Psoas muscle (tissue), 8 donors: ENCODE data around the gene HNRNPA0. TPM values are rescaled to one million over a fixed set of nuclear protein-coding genes. Genes with fewer than 3 reads are reported as not detected.

Source experiments
- ATAC-seq, 4 donors: fragments of 200-7000 bp; cut with Tn5 transposase; one replicate each; pipeline ENCODE4 v1.9.1; 2020; ENCODE audit warnings: moderate library complexity in 3 of 4, mild to moderate bottlenecking in 2 of 4
- DNase-seq, 2 donors: peaks; one replicate each; pipeline ENCODE4 v3.0.0-alpha.2; 2020
- H3K27ac ChIP-seq: fragments of 200-600 bp; one replicate; pipeline ENCODE4 v1.8.0; 2022
- H3K27me3 ChIP-seq, 3 donors: fragments of 200-600 bp in 1 of 3; one replicate each; pipeline versions ENCODE4 v1.6.1 to v1.8.0; 2013 to 2022; ENCODE audit warnings: low read length in 2 of 3, mild to moderate bottlenecking in 2 of 3, moderate library complexity in 1 of 3; ENCODE audit not compliant: insufficient read depth in 3 of 3
- H3K36me3 ChIP-seq, 2 donors: fragments of 200-600 bp in 1 of 2; one replicate each; pipeline versions ENCODE4 v1.6.1 to v1.8.0; 2013 to 2022; ENCODE audit warnings: low read depth in 1 of 2, mild to moderate bottlenecking in 1 of 2, moderate library complexity in 1 of 2; ENCODE audit not compliant: insufficient read depth in 1 of 2
- H3K4me1 ChIP-seq: fragments of 200-600 bp; one replicate; pipeline ENCODE4 v1.8.0; 2022
- H3K4me3 ChIP-seq: fragments of 200-600 bp; one replicate; pipeline ENCODE4 v1.8.0; 2022; ENCODE audit warnings: mild to moderate bottlenecking
- H3K9me3 ChIP-seq: fragments of 200-600 bp; one replicate; pipeline ENCODE4 v1.8.0; 2022
- CTCF ChIP-seq: fragments of 200-600 bp; IDR thresholded peaks from one replicate; pipeline ENCODE4 v1.8.0; 2022; ENCODE audit warnings: antibody characterized with exemption
- WGBS, 3 donors: extraction: QIAGEN DNeasy Blood & Tissue Kit; methylation state at CpG; one replicate each; pipeline versions ENCODE4 v1.1.6 to v1.1.7; 2013; 5-methylcytosine and 5-hydroxymethylcytosine counted together
- intact Hi-C, 2 donors: fragments of 100-400 bp; cut with DNase I; formaldehyde crosslinking; loops; one replicate each; pipeline versions ENCODE4 v1.11.0 to v1.14.2; 2022
- polyA plus RNA-seq, 3 donors: library from polyadenylated mRNA; stranded (reverse); fragments of 200-250 nt; gene quantifications; one replicate each; pipeline ENCODE4 v1.2.3, GENCODE V29; 2013
- total RNA-seq, 4 donors: library from RNA; stranded (reverse); fragmentation: NEBNext Ultra II Directional in 2 of 4; extraction: Animal tissue kit (Norgen Biotek cat#: 25700) in 2 of 4; gene quantifications; one replicate each; pipeline versions ENCODE4 v1.2.1 to v1.2.4, GENCODE V29; 2021 to 2023
- donor health status: healthy with polysubstance abuse.
- donor health status: DM: no; HTN: no; CAD: no; lungs with moderate emphysema.
- donor health status: Bipolar disorder and iron deficiency.
- donor health status: healthy.
- donor health status: DM: yes; HTN: yes; CAD: no.
- donor health status: DM: no; HTN: no; CAD: no.
- donor health status: DM: no; HTN: no; CAD: no.
- donor health status: DM: yes; HTN: yes; CAD: no.

HNRNPA0 gene
- total and polyA plus RNA-seq, 7 donors, result 11.5 to 19.2 (median 13.3) TPM

GRCh38 chr5:137741718-137742117 is 12.4 kb downstream of the HNRNPA0 start:
- 85 to 92% (median 86%) methylated on average over 8 of the region's 8 CpGs for WGBS, 3 donors
- DNase-seq, result no peak
- no peak for ATAC-seq
- intact Hi-C loops, result loop anchor here in 1 of 2 donors (1.0 kb wide), 1 partner anchor 112 kb away; no protein-coding TSS in a partner anchor
- no peaks in the 10 kb centered on the region for H3K36me3 ChIP-seq
- H3K9me3 ChIP-seq, result no peaks in the 10 kb centered on the region
- no peaks in the 10 kb centered on the region for H3K27me3 ChIP-seq
- H3K27ac ChIP-seq, result no peak overlapping the region
- no peak for TF ChIP-seq CTCF
- H3K4me3 ChIP-seq, result no peak overlapping the region
- no peaks in the 10 kb centered on the region for H3K4me1 ChIP-seq

GRCh38 chr5:137739737-137740136 is 14.4 kb downstream of the HNRNPA0 start:
- whole genome bisulfite sequencing, 3 donors, result 85 to 87% (median 87%) methylated on average over 4 of the region's 4 CpGs
- Histone ChIP-seq H3K4me1 (peaks cover 11% of the 10 kb centered on the region), H3K9me3 (no peaks in the 10 kb centered on the region), H3K4me3 (no peak overlapping the region), H3K27me3 (no peaks in the 10 kb centered on the region), H3K27ac (no peak overlapping the region), H3K36me3 (no peaks in the 10 kb centered on the region)
- ATAC-seq (no peak), DNase-seq (no peak)
- TF ChIP-seq CTCF, result no peak
- intact Hi-C loops, result no loop called here

- no peaks in the 10 kb centered on the region for H3K36me3 ChIP-seq
- H3K4me1 ChIP-seq, result peaks cover 14% of the 10 kb centered on the region
- DNase-seq, result no peak
- intact Hi-C loops, result no loop called here
- H3K27ac ChIP-seq, result no peak overlapping the region
- H3K27me3 ChIP-seq, result no peaks in the 10 kb centered on the region
- ATAC-seq, result no peak
- H3K9me3 ChIP-seq, result no peaks in the 10 kb centered on the region
- 73 to 75% (median 74%) methylated on average over 3 of the region's 3 CpGs for WGBS, 3 donors
- TF ChIP-seq CTCF, result no peak
- H3K4me3 ChIP-seq, result no peak overlapping the region
Measured at GRCh38 chr5:137738947-137739346, 15.2 kb downstream of the HNRNPA0 start.

GRCh38 chr5:137737349-137738131 is 16.6 kb downstream of the HNRNPA0 start:
- no peak for TF ChIP-seq CTCF
- Histone ChIP-seq H3K4me3 (no peak overlapping the region), H3K27me3 (no peaks in the 10 kb centered on the region), H3K9me3 (no peaks in the 10 kb centered on the region), H3K36me3 (no peaks in the 10 kb centered on the region), H3K27ac (no peak overlapping the region), H3K4me1 (peaks cover 14% of the 10 kb centered on the region)
- 54 to 74% (median 70%) methylated on average over 5 of the region's 5 CpGs for WGBS, 3 donors
- ATAC-seq, result peak in 1 of 4 donors; percentile 27
- DNase-seq, result no peak
- intact Hi-C loops, result no loop called here
